H1 (cell line): ENCODE measurements around the gene MAN2A1. TPM values are rescaled to one million over a fixed set of nuclear protein-coding genes. Genes with fewer than 3 reads are reported as not detected.

Experiments
- CTCF ChIA-PET: fragments of 300-600 bp; sonication (Branson Sonifier 250); formaldehyde crosslinking; loops from one replicate; lab custom pipeline; 2021; ENCODE audit not compliant: partially characterized antibody; lab: Charles Lee
- POLR2A ChIA-PET: fragments of 300-600 bp; sonication (Branson Sonifier 250); formaldehyde crosslinking; loops from one replicate; lab custom pipeline; 2021; ENCODE audit warnings: inconsistent platforms; ENCODE audit not compliant: partially characterized antibody; lab: Charles Lee
- DNase-seq, 2 experiments: peaks; one replicate each; pipeline versions ENCODE4 v3.0.0 to v3.0.0-alpha.2; 2010 to 2022; ENCODE audit warnings: low spot score in 2 of 2, low read depth in 1 of 2, mixed read lengths in 1 of 2
- FAIRE-seq: peaks from 2 replicates; lab custom pipeline; 2011; peaks lifted over from hg19 to GRCh38; lab: Jason Lieb, UNC
- H2AFZ ChIP-seq: 2 replicates; pipeline ENCODE4 v1.8.1; 2012; ENCODE audit warnings: low read length, inconsistent platforms
- H2AK5ac ChIP-seq: 2 replicates; pipeline ENCODE4 v1.6.1; 2013; ENCODE audit warnings: low read depth, low read length
- H2BK120ac ChIP-seq: replicated peaks from 2 replicates; pipeline ENCODE3; 2013; ENCODE audit warnings: low read depth, low read length, inconsistent platforms
- H2BK12ac ChIP-seq: 2 replicates; pipeline ENCODE4 v1.6.1; 2013; ENCODE audit warnings: low read depth, low read length
- H2BK15ac ChIP-seq: 2 replicates; pipeline ENCODE4 v1.6.1; 2013; ENCODE audit warnings: low read length
- H2BK20ac ChIP-seq: 2 replicates; pipeline ENCODE4 v1.6.1; 2013; ENCODE audit warnings: low read length
- H2BK5ac ChIP-seq: 2 replicates; pipeline ENCODE4 v1.6.1; 2013; ENCODE audit warnings: low read depth, low read length
- H3K14ac ChIP-seq: 2 replicates; pipeline ENCODE4 v1.6.1; 2013; ENCODE audit warnings: inconsistent platforms; ENCODE audit not compliant: insufficient read length
- H3K18ac ChIP-seq: 2 replicates; pipeline ENCODE4 v1.6.1; 2013; ENCODE audit warnings: low read length; ENCODE audit errors: extremely low read depth
- H3K23ac ChIP-seq: 2 replicates; pipeline ENCODE4 v1.6.1; 2013; ENCODE audit warnings: inconsistent platforms; ENCODE audit not compliant: insufficient read length
- H3K23me2 ChIP-seq: 2 replicates; pipeline ENCODE4 v1.6.1; 2013; ENCODE audit warnings: low read depth, low read length
- H3K27ac ChIP-seq: 2 replicates; pipeline ENCODE4 v1.6.1; 2011; ENCODE audit warnings: low read depth, low read length, inconsistent platforms
- H3K27me3 ChIP-seq, 4 experiments: replicated peaks in 1 of 4; 1 replicate in 1 of 4; 2 replicates in 3 of 4; pipeline versions ENCODE4 v1.6.1 to v1.8.1; 2011 to 2013; ENCODE audit warnings: low read length in 3 of 4, mild to moderate bottlenecking in 3 of 4, inconsistent platforms in 2 of 4, mixed read lengths in 2 of 4, moderate library complexity in 1 of 4; ENCODE audit not compliant: control insufficient read depth in 3 of 4, insufficient read depth in 3 of 4; ENCODE audit errors: extremely low read depth in 1 of 4
- H3K36me3 ChIP-seq, 4 experiments: 2 replicates each; pipeline versions ENCODE4 v1.6.1 to v1.8.1; 2011 to 2013; ENCODE audit warnings: mild to moderate bottlenecking in 4 of 4, low read length in 3 of 4, moderate library complexity in 2 of 4, control low read depth in 1 of 4, inconsistent platforms in 1 of 4; ENCODE audit not compliant: insufficient read depth in 4 of 4, control insufficient read depth in 2 of 4
- H3K4ac ChIP-seq: replicated peaks from 2 replicates; pipeline ENCODE3; 2013; ENCODE audit warnings: low read length, low read depth, mixed read lengths, inconsistent platforms; ENCODE audit not compliant: insufficient read length
- H3K4me1 ChIP-seq, 4 experiments: replicated peaks in 1 of 4; 1 replicate in 1 of 4; 2 replicates in 3 of 4; pipeline versions ENCODE4 v1.6.1 to v1.8.1; 2011 to 2013; ENCODE audit warnings: low read length in 3 of 4, inconsistent platforms in 2 of 4, mixed read lengths in 1 of 4; ENCODE audit not compliant: insufficient read depth in 4 of 4, control insufficient read depth in 3 of 4
- H3K4me2 ChIP-seq, 2 experiments: 2 replicates each; pipeline versions ENCODE4 v1.6.1 to v1.8.1; 2011 to 2013; ENCODE audit warnings: low read depth in 2 of 2, low read length in 2 of 2, control low read depth in 1 of 2, inconsistent platforms in 1 of 2, mild to moderate bottlenecking in 1 of 2; ENCODE audit not compliant: insufficient read depth in 1 of 2
- H3K4me3 ChIP-seq, 4 experiments: fragments of 200-600, 300-600 bp in 1 of 4; sonication (generic), shearing (Covaris generic), sonication (Bioruptor Twin) in 1 of 4; 2 replicates each; pipeline versions ENCODE4 v1.5.1 to v1.8.1; 2011 to 2016; ENCODE audit warnings: low read length in 4 of 4, low read depth in 3 of 4, control low read depth in 2 of 4, inconsistent platforms in 2 of 4, mild to moderate bottlenecking in 2 of 4, mixed read lengths in 1 of 4, moderate library complexity in 1 of 4; ENCODE audit not compliant: insufficient read depth in 2 of 4; ENCODE audit errors: extremely low read depth in 1 of 4
- H3K56ac ChIP-seq: replicated peaks from 2 replicates; pipeline ENCODE3; 2013; ENCODE audit warnings: low read depth, mild to moderate bottlenecking, mixed read lengths, low read length, inconsistent platforms; ENCODE audit not compliant: insufficient read length
- H3K79me1 ChIP-seq: 2 replicates; pipeline ENCODE4 v1.6.1; 2013; ENCODE audit warnings: low read depth, low read length, control low read depth
- H3K79me2 ChIP-seq, 2 experiments: 2 replicates each; pipeline versions ENCODE4 v1.6.1 to v1.8.1; 2012 to 2013; ENCODE audit warnings: low read length in 2 of 2, mild to moderate bottlenecking in 2 of 2, inconsistent platforms in 1 of 2; ENCODE audit not compliant: insufficient read depth in 2 of 2, control insufficient read depth in 1 of 2
- H3K9ac ChIP-seq, 4 experiments: replicated peaks in 1 of 4; 1 replicate in 1 of 4; 2 replicates in 3 of 4; pipeline versions ENCODE4 v1.6.1 to v1.8.1; 2011 to 2013; ENCODE audit warnings: low read depth in 3 of 4, low read length in 3 of 4, control low read depth in 2 of 4, mild to moderate bottlenecking in 2 of 4, moderate library complexity in 2 of 4, inconsistent platforms in 1 of 4; ENCODE audit errors: extremely low read depth in 1 of 4
- H3K9me3 ChIP-seq, 2 experiments: 2 replicates each; pipeline versions ENCODE4 v1.6.1 to v1.8.1; 2012 to 2013; ENCODE audit warnings: mild to moderate bottlenecking in 2 of 2, moderate library complexity in 2 of 2, control low read depth in 1 of 2, inconsistent platforms in 1 of 2, low read depth in 1 of 2, low read length in 1 of 2, mixed read lengths in 1 of 2; ENCODE audit not compliant: insufficient read depth in 2 of 2
- H4K20me1 ChIP-seq, 2 experiments: replicated peaks in 1 of 2; 2 replicates each; pipeline versions ENCODE3 to v1.8.1; 2011 to 2013; ENCODE audit warnings: inconsistent platforms in 2 of 2, low read length in 2 of 2, mild to moderate bottlenecking in 1 of 2; ENCODE audit not compliant: insufficient read depth in 2 of 2, control insufficient read depth in 1 of 2
- H4K5ac ChIP-seq: 2 replicates; pipeline ENCODE4 v1.6.1; 2013; ENCODE audit warnings: low read length, low read depth, mixed read lengths, inconsistent platforms; ENCODE audit not compliant: insufficient read length
- H4K8ac ChIP-seq: 2 replicates; pipeline ENCODE4 v1.8.0; 2013; ENCODE audit warnings: mild to moderate bottlenecking, moderate library complexity, low read length, inconsistent platforms; ENCODE audit not compliant: insufficient read depth; ENCODE audit errors: extremely low read depth
- H4K91ac ChIP-seq: replicated peaks from 2 replicates; pipeline ENCODE3; 2013; ENCODE audit warnings: low read length, mixed read lengths, inconsistent platforms; ENCODE audit not compliant: insufficient read length
- ASH2L ChIP-seq: fragments of 200-600, 300-600 bp; sonication (generic); IDR thresholded peaks from one replicate; pipeline ENCODE4 v1.7.1; 2017; ENCODE audit warnings: low read length
- BRCA1 ChIP-seq: IDR thresholded peaks from 2 replicates; pipeline ENCODE4 v1.6.1; 2012; ENCODE audit warnings: low read depth, low read length, improper control_type of control experiment
- CTBP2 ChIP-seq: IDR thresholded peaks from 2 replicates; pipeline ENCODE4 v1.7.0; 2011; ENCODE audit warnings: borderline replicate concordance, mild to moderate bottlenecking, moderate library complexity, mixed read lengths, low read length; ENCODE audit not compliant: insufficient read depth, insufficient read length
- JUND ChIP-seq: IDR thresholded peaks from 2 replicates; pipeline ENCODE4 v1.6.1; 2011; ENCODE audit warnings: mild to moderate bottlenecking, improper control_type of control experiment, low read length
- KDM5A ChIP-seq: fragments of 200-600 bp; IDR thresholded peaks from 2 replicates; pipeline ENCODE4 v1.7.1; 2012; ENCODE audit warnings: mild to moderate bottlenecking, low read length, inconsistent platforms, mixed read lengths
- POLR2AphosphoS5 ChIP-seq: IDR thresholded peaks from 2 replicates; pipeline ENCODE4 v1.6.1; 2011; ENCODE audit warnings: low read depth, low read length
- SAP30 ChIP-seq: fragments of 300-600 bp; sonication (generic); IDR thresholded peaks from 2 replicates; pipeline ENCODE4 v1.7.1; 2012; ENCODE audit warnings: low read length, moderate library complexity, mild to moderate bottlenecking, inconsistent platforms; ENCODE audit not compliant: insufficient read depth, insufficient replicate concordance
- SIRT6 ChIP-seq: IDR thresholded peaks from one replicate; pipeline ENCODE4 v1.7.1; 2012; ENCODE audit warnings: low read length, inconsistent platforms
- SIX5 ChIP-seq: IDR thresholded peaks from 2 replicates; pipeline ENCODE4 v1.6.1; 2011; ENCODE audit warnings: mild to moderate bottlenecking, low read depth, low read length
- SP2 ChIP-seq: IDR thresholded peaks from 2 replicates; pipeline ENCODE4 v1.6.1; 2012; ENCODE audit warnings: mild to moderate bottlenecking, low read length, inconsistent platforms
- SUZ12 ChIP-seq: fragments of 200-600 bp; sonication (generic); IDR thresholded peaks from 2 replicates; pipeline ENCODE4 v1.6.1; 2012; ENCODE audit warnings: mild to moderate bottlenecking, inconsistent platforms, low read length, moderate library complexity, mixed read lengths
- ZNF274 ChIP-seq: IDR thresholded peaks from 2 replicates; pipeline ENCODE4 v1.7.0; 2012; ENCODE audit warnings: low read length, borderline replicate concordance; ENCODE audit errors: extremely low read depth
- WGBS, 2 experiments: shearing (Covaris generic) in 1 of 2; methylation state at CpG; one replicate each; pipeline versions ENCODE4 v1.1.6 to v1.1.7; 2013 to 2015; ENCODE audit warnings: low lambda C conversion rate in 2 of 2, mixed read lengths in 2 of 2, inconsistent platforms in 1 of 2, low coverage in 1 of 2, missing lambda C conversion rate in 1 of 2; ENCODE audit not compliant: insufficient replicate concordance in 2 of 2, insufficient coverage in 1 of 2, insufficient read length in 1 of 2; ENCODE audit errors: extremely low coverage in 1 of 2, missing lambda C conversion rate in 1 of 2; 5-methylcytosine and 5-hydroxymethylcytosine counted together
- polyA plus RNA-seq, 7 experiments: library from polyadenylated mRNA; depleted of rRNA in 3 of 7; stranded (reverse) in 5 of 7; unstranded in 2 of 7; fragments of >200 nt in 5 of 7; fragments of 200-250 nt in 2 of 7; gene quantifications; 1 replicate in 5 of 7; 2 replicates in 1 of 7; 4 replicates in 1 of 7; pipeline versions ENCODE4 v1.2.1 to v1.2.3, GENCODE V29; 2011 to 2013; ENCODE audit warnings: missing spikeins in 2 of 7, mixed read lengths in 2 of 7
- total RNA-seq: library from RNA; stranded (reverse); fragmentation: NEBNext Ultra II Directional; extraction: Animal tissue kit (Norgen Biotek cat#: 25700); gene quantifications from 2 replicates; pipeline ENCODE4 v1.2.1, GENCODE V29; 2021
- TF ChIP-seq, protein P1 (sequence below): IDR thresholded peaks from 2 replicates; pipeline ENCODE4 v1.6.1; 2012; ENCODE audit warnings: inconsistent platforms

MAN2A1 gene
- total and polyA plus RNA-seq, 2 of the 8 experiments (the other 6 are each of a cell fraction or from before 2014, with no cell fraction given) = 29.1 to 102 TPM

DNA sequence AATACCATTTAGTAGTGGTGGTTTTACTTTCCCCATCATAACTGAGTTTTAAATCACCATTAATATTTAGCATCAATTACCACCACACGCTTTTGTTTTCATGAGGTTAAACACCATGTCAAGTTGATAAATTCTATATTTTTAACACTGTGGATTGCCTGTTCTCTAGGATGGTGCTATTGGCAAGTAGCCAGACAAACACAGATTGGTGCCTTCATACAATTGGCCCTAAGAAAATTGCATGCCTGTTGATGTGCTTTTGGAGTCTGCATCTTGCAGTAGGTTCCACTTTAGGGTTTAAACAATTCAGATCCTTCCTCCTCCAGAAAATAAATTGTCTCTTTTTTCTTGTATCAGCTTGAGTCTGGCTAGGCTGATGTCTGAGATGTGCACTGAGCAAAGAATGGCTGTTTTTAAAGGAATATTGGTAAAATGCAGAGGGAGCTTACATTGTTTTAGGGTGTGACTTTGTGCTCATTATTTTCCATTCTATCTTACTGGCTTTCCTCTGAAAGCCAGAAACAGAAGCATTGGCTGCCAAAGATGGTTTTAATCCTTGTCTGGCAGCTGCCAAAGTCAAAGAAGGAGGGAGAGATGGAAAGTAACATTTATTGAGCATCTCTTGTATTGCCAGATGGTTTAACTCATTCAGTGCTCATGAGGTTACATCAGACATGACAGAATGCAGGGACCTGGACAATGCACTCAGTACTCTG, 19.6 kb upstream of the MAN2A1 start:
- H4K20me1 ChIP-seq = no peaks in the 10 kb centered on the region
- no peak overlapping the region for H2BK15ac ChIP-seq
- ChIA-PET CTCF (interaction anchor here (0.6 kb wide), 1 partner anchor 663 kb away, joined by 3 read pairs; no protein-coding TSS in a partner anchor), POLR2A (no interaction called here)
- no peak overlapping the region for H3K9ac ChIP-seq
- 0 out of 7 replicates have a peak, but pooled peaks cover 0 to 2% (median under 1%) of the 10 kb centered on the region in 4 experiments for H3K4me1 ChIP-seq
- no peak overlapping the region for H4K8ac ChIP-seq
- no peak overlapping the region for H2BK5ac ChIP-seq
- H2AFZ ChIP-seq = no peak overlapping the region
- no peak overlapping the region for H3K14ac ChIP-seq
- DNase-seq (no peak), FAIRE-seq (no peak)
- no peak overlapping the region for H3K4me3 ChIP-seq
- no peak overlapping the region for H2AK5ac ChIP-seq
- H3K79me1 ChIP-seq = no peaks in the 10 kb centered on the region
- no peak overlapping the region for H4K5ac ChIP-seq
- H3K27me3 ChIP-seq = no peaks in the 10 kb centered on the region
- no peaks in the 10 kb centered on the region for H3K9me3 ChIP-seq
- H3K4ac ChIP-seq = no peak overlapping the region
- H3K27ac ChIP-seq = no peak overlapping the region
- H3K4me2 ChIP-seq = no peak overlapping the region
- H3K56ac ChIP-seq = no peak overlapping the region
- no peak overlapping the region for H3K23ac ChIP-seq
- H3K23me2 ChIP-seq = no peaks in the 10 kb centered on the region
- H2BK12ac ChIP-seq = no peak overlapping the region
- H2BK20ac ChIP-seq = no peak overlapping the region
- H2BK120ac ChIP-seq = no peak overlapping the region
- WGBS, 2 experiments = 94% methylated on average over 1 of the region's 1 CpG; no CpG with 5 or more reads in 1 of the 2 experiments
- H3K36me3 ChIP-seq = no peaks in the 10 kb centered on the region
- no peak for TF ChIP-seq SUZ12
- TF ChIP-seq ASH2L = no peak
- TF ChIP-seq SIX5 = no peak
- no peak for TF ChIP-seq CTBP2
- no peak for TF ChIP-seq SIRT6
- no peak for TF ChIP-seq ZNF274
- TF ChIP-seq, protein P1, sequence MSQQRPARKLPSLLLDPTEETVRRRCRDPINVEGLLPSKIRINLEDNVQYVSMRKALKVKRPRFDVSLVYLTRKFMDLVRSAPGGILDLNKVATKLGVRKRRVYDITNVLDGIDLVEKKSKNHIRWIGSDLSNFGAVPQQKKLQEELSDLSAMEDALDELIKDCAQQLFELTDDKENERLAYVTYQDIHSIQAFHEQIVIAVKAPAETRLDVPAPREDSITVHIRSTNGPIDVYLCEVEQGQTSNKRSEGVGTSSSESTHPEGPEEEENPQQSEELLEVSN = no peak
- TF ChIP-seq JUND = no peak
- no peak for TF ChIP-seq POLR2AphosphoS5
- no peak for TF ChIP-seq KDM5A
- TF ChIP-seq SAP30 = no peak
- no peak for TF ChIP-seq BRCA1
- no peak for TF ChIP-seq SP2
- H3K18ac ChIP-seq = no peak overlapping the region
- H4K91ac ChIP-seq = no peak overlapping the region
- no peaks in the 10 kb centered on the region for H3K79me2 ChIP-seq
